ENCODE measurements around the gene ORM1.

The ORM1 gene

GRCh38 chr9:114344692-114345091 is 21.8 kb downstream of the ORM1 start:
- no peak for DNase-seq

DNA sequence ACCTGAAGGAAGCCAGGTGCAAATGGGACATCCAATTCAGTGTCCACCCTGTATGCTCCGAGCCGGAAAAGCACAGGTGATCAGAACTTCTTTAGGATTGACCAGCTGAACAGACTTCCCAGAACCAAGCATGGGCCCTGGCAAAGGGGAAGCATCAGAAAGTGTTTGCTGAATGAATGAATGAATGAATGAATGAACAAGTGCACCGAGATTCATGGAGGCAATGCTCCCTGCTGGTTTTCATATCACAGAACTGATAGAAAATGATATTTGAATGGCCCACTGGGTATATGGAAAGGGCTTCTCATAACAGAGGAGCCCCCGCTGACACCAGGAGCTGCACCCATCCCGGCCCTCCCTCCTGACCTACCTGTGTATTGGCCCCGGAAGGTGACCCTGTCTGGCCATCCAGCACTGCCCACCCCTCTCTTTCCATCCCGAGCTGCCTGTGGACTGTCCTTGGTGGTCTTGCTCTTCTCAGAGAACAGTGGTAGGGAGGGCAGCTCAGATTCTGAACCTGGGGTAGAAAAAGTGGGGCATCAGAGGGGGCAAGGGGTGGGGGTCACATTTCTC is 22.7 kb downstream of the ORM1 start:
- no peak for DNase-seq

GRCh38 chr9:114346146-114346545 is 23.2 kb downstream of the ORM1 start:
- DNase-seq, result no peak

GRCh38 chr9:114347675-114348074 is 24.8 kb downstream of the ORM1 start:
- no peak for DNase-seq

DNA sequence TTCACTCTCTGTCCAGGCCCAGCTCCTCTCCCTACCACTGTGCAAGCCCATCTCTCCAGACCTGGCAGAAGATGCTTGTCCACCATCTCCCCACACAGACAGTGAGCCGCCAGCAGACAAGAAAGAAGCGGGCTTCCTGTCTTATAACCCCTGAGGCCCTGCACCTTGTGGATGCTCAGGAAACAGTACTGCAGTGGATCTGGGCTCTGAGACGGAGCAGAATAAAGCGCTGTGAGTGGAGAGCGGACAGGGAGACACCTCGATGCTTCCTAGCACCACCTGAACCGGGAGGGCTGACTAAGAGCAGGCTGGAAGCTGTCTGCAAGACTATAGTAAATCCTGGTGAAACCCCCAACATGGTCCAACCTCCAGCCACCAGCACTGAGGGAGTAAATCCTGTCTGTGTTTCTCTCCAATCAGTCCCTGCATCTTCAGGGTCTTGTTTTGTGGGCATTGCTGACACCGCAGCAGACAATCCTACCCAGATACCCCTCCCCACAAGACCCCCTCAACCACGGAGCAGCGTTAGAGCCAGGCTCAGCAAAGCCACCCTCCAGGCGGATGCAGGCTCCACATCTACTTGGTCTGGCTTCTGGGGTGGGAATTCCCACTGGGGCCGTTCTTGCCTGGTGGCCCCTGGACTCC is 25.5 kb downstream of the ORM1 start:
- no peak for DNase-seq

GRCh38 chr9:114348906-114349482 is 26.1 kb downstream of the ORM1 start:
- peak; percentile 17 to 52 for DNase-seq

DNA sequence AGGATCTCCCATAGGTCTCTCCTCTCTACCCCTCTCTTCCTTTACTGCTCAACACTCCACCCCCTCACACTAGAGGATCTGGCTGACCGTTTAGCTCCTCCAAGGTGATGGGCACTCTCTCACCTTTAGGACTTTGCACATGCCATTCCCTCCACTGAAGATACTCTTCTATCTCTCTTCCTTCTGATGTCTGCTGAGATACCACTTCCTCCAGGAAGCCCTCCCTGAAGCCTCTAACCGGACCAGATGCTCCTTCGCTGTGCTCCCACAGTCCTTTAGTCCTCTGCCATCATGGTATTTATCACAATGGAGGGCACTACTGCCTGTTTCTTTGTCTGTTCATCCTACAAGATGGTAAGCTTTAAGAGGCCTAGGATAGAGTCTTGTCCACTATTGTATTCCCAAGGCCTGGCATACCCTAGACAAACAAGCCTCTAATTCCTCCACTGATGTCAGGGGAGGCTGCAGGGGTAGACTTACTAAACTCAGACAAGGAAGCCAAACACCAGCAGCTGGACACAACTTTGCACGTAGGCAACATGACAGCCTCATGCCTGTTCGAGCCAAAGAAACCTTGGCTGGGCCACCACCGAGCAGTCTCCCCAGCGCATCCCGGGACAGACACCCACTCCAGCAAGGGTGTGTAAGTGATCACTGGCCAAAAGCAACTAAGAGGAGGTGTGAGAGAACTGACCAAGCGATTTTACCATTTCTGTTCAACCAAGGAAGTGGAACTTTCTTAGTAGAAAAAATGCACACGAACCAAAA is 27.0 kb downstream of the ORM1 start:
- no peak for DNase-seq

- no peak for DNase-seq
Observed at GRCh38 chr9:114350636-114351401, 27.9 kb downstream of the ORM1 start.

DNA sequence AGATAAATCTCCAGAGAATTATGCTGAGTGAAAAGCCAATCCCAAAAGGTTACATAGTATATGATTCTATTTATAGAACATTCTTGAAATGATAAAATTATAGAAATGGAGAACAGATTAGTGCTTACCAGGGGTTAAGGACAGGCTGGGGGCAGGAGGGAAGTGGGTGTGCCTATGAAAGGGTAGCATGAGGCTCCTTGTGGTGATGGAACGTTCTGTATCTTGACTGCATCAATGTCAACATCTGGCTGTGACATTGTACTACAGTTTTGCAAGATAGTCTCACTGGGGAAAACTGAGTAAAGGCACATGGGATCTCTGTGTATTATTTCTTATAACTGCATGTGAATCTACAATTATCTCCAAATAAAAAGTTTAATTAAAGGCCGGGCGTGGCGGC is 29.0 kb downstream of the ORM1 start:
- DNase-seq, result no peak

- no peak for DNase-seq
Observed at GRCh38 chr9:114355821-114356220, 32.9 kb downstream of the ORM1 start.

DNA sequence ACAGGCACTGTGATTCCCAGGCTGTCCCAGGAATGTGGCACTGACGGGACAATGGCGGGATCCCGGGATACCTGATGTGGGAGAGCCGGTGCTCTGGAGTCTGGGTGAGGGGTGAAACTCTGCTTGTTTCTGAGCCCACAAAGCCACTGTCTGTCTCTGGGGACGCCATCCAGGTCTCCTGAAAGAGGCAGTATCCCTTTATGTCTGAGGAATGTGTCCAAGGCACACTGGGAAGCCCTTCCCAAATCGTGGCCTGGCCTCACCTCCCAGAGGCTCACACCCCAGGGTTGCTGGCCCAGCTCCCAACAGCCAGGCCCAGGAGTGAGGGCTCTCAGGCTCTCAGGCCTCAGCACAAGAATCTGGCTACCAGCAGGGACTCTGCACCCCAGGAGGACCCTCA is 33.9 kb downstream of the ORM1 start:
- DNase-seq, result no peak

DNA sequence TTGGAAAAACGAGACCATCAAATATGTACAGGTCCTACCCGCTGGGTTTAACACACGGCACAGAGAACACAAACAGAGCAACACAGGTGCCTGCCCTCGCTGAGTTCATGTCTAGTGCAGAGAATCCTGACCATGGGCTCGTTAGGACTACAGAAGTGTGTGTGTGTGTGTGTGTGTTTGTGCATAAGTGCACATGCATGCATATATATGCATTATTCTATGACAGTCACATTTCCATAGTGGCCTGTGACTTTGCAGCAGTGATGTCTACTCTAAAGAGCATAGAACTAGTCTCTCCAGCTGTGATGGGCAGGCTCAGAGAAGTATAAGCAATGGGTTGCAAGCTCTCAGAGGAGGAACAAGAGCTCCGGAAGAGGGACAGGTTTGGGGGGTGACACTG is 34.5 kb downstream of the ORM1 start:
- no peak for DNase-seq

GRCh38 chr9:114357911-114358328 is 35.0 kb downstream of the ORM1 start:
- DNase-seq, result no peak

GRCh38 chr9:114359801-114360200 is 36.9 kb downstream of the ORM1 start:
- no peak for DNase-seq

GRCh38 chr9:114361542-114361941 is 38.6 kb downstream of the ORM1 start:
- no peak for DNase-seq

- no peak for DNase-seq
Observed at GRCh38 chr9:114362394-114362793, 39.5 kb downstream of the ORM1 start.

DNA sequence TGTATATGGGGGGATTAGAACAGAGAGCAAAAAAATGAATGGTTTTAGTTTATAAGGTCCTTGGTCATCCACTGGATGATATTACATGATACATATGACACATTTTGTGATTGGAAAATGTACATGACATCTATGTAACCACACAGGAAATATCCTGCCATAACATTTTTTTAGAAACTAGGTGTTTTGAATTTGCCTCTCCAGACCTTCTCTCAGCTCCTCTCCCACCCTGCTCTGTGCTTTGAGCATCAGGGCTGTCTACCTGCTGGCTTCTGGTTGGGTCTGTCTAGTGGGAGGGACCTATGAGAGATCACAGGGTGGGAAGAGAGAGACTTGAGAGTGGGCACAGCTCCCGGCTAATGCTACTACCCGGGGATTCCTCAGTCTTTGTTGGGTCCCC is 40.5 kb downstream of the ORM1 start:
- DNase-seq, result no peak

DNA sequence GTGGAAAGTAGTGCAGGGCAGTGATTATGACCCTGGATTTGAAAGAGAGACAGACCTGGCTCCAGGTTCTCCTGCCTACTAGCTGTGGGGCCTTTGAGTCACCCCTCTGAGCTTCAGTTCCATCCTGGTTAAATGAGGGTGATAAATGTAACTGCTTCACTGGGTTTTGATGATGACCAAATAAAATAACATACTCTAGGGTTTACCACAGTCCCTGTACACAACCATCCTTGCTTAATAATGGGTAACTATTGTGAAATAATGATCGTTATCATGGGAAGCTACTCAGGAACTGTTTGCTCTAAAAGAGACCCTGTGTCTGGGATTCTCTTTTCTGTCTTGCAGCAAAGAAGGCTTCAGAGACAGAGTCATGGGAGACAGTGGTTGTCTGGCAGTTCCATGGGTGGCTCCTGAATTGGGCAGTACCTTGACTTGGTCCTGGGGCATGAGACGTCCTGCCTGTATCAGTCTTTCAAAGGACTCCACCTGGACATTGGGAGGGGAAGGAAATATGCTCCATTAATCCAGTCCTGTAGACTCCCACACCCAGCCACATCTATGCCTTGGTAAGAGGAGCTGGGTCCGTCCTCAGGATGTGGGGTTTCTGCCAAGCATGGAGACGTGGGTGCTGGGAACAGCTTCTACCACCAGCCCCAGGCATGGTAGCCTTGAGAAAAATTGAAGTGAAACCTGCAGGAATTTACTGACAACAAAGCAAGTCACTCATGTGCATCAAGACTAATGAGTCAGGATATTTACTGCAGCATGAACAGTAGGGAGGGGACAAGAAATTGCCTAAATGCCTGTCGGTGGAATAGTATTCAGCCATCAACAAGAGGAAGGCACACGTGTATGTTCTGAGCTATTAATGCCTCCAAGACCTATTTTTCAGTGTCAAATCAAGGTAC is 41.5 kb downstream of the ORM1 start:
- peak; percentile 21 to 67 for DNase-seq

DNA sequence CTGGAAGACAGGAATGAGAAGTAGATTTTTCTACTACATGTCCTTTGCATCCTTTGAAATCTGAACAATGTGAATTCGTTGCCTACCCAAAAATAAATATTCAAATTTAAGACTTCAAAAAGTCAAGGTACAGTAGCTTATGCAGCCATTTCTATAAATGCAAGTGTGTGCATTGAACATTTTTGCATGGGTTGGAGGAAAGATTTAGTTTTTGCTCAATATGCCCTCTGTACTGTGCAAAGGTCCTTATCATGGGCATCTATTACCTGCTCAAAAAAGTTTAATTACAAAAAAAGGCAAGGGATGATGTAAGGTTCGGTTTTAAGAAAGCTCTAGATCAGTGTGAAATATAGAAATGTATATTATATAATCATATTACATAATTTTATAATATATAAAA is 42.3 kb downstream of the ORM1 start:
- DNase-seq, result no peak

GRCh38 chr9:114366334-114367128 is 43.6 kb downstream of the ORM1 start:
- peak in 1 of 2 donors; percentile 23 for DNase-seq

DNA sequence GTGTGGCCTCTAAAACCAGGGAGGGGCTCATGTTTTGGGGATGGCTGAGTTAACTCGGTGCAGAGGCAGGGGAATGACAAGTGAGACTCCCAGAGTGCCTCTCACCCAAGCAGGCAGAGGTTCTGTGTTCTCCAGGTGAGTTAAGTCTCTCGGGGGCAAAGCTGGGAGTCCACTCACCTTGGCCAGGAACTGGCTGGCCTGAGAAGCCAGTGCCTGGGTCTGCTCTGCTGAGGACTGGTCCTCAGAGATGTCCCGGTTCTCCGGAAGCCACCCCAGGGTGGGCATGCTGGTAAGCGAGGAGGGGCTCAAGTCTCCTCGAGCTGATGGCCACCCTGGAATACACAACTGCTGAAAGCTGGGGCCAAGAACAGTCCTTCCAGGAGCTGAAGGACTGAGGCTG is 44.5 kb downstream of the ORM1 start:
- no peak for DNase-seq

Measured in bone marrow (tissue), 2 donors.